ENCODE results near the gene MYO15A.
A peak's percentile ranks its signal among the peaks of the same experiment; 100 is the strongest.

Gene MYO15A

DNA sequence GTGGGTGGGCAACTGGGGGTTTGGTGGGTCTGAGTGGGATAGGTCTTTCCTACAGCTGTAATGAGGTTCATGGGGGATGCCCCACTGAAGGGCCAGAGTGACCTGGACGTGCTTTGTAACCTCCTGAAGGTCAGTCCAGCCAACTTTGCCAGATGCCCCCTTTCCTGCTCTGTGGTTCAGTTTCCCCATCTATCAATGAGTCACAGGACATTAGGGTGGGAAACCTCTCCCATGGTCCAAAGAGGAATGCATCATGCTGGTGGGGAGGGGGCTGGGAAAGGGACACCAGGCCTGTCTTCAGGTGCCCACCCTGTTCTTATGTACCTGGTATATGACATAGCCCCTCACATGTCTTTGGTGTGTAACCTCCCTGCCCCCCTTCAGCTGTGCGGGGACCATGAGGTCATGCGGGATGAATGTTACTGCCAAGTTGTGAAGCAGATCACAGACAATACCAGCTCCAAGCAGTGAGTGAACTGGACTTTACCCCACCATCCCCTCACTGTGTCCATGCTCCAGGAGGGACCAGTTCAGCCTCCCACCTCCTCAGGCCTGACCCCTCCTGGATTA lies 51.1 kb downstream of the MYO15A start:
- no peak for DNase-seq (ENCODE audit: low spot score)

DNA sequence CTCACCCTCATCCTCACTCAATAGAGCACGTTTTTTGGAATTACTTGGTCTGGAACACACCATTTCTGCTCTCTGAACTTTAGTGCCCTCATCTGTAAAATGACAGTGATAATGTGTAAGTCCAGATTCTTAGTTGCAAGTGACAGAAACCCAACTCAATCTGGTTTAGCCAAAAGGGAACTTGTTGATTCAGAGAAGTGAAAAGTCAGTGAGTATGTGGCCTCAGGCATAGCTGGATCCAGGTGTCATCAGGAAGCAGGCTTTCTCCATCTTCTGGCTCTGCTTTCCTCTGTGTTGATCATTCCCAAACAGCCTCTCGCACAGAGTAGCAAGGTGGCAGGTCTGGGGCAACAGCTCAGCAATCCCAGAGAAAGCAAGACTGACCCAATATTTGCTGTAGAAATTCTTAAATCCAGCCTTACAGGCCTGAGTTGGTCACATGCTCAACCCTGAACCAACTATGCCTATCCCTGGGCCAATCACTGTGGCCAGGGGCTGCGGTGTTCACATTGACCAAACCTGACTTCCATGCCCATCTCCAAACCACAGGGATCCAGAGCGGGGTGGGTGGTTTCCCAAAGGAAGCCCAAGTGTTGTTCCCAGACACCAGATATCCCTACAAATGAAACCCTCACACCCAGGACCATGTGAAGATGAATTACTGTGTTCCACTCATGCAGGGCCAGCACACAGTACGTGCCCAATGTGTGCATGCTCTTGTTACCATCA lies 51.7 kb downstream of the MYO15A start:
- DNase-seq (ENCODE audit: low spot score), result no peak

DNA sequence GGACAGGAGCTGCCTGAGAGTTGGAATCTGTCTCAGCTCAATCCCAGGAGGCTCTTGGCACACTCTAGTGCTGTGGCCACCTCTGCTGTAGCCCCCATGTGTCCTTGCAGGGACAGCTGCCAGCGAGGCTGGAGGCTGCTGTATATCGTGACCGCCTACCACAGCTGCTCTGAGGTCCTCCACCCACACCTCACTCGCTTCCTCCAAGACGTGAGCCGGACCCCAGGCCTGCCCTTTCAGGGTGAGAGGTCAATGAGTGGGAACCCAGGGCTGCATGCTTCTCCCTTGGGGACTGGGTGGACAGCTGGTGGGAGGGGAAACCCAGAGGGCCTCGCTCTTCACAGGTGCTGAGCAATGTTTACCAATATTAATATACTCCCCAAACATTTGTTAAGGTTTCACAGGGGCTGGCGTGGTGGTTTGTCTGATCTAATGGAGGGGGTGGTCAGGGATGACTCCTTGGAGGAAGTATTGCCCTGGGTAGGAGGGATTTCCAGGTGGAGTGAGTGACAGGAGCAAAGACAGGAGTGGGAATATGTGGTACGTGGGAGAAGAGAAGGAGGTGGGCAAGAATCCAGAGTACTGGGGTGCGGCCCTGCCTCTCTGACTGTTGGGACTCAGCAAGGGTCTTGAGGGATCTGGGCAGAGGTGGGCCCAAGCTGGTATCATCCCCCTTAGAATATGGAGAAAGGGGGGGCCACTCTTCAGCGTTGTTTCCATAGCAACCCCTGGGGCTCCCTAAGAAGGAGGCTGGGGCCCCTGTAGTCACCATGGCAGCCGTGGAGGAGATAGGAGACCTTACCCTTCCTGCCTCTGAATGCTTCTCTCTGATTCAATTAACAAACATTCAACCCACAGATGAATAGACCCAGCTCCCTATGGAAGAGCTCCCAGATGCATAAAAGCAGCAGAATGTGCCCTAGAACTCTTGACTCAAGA lies 52.9 kb downstream of the MYO15A start:
- no peak for DNase-seq (ENCODE audit: low spot score)

DNA sequence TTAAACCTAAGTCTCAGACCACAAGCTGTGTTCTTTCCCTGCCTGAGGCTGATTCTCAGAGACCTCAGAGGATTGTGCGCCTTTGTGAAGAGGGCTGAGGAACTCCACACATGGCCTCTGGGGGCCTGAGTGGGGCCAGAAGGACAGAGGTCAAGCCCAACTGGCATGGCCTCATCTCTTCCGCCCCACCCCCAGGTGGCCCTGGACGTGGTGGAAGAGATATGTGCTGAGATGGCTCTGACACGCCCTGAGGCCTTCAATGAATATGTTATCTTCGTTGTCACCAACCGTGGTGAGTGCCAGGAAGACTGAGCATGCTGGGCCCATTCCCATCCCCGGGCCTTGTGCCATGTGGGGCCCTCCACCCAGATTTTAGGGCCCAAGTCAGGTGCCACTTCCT lies 55.0 kb downstream of the MYO15A start:
- DNase-seq (ENCODE audit: low spot score), result no peak

DNA sequence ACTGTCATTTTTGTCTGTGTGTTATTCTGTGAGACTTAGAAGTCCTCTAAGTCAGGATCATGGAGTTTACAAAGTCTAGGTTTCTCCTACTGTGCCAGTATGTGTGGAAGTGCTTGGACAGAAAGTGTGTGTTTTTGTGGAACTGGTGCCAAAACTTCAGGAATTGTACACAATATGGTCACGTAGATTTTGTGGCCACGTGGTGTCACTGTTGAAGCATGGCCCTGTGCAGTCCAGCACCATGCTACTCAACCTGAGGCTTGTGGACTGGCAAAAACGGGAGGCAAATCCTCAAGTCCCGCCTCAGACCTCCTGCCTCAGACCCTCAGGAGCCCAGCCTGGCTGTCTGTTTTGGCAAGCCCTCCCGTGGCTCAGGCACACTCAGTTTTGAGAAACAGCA lies 58.3 kb downstream of the MYO15A start:
- DNase-seq (ENCODE audit: low spot score), result no peak

DNA sequence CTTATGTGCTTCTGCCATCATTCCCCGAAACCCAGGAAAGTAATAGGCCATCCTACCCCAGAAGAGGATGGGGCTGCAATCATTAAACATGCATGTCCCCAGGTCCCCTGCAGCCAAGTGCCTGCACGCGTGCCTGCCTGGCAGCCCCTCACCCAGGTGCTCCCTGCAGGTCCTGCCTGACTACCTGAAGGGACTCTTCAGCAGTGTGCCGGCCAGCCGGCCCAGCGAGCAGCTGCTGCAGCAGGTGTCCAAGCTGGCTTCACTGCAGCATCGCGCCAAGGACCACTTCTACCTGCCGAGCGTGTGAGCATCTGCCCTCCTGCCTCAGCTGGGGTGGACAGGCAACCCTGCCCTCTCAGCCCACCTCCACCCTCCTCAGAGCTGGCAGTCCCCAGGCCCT lies 58.9 kb downstream of the MYO15A start:
- DNase-seq (ENCODE audit: low spot score), result no peak

DNA sequence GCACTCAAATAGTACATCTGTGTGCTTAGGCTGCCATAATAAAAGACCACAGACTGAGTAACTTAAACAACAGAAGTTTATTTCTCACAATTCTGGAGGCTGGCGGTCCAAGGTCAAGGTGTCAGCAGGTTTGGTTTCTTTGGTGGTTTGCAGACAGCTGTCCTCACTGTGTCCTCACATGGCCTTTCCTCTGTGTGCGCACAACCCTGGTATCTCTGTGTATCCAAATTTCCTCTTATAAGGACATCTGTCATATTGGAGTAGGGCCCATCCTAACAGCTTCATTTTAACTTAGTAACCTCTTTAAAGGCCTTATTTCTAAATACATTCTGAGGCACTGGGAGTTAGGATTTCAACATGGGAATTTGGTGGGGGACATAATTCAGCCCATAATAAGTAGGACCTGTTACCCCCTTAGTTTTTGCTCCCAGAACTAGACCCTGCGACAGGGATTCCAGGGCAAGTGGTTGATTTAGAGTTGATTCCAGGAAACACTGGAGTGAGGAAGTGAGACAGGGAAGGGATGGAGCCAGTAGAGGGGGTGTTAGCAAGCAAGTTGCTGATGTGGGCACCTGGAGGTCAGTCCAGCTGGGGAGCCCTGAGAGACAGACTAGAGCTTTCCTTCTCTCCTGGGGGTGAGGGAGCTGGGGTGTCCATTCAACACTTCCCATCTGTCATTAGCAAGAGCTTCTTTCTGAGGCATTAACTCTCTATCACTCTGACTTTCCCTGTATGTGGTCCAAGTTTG lies 64.1 kb downstream of the MYO15A start:
- no peak for DNase-seq (ENCODE audit: low spot score)

DNA sequence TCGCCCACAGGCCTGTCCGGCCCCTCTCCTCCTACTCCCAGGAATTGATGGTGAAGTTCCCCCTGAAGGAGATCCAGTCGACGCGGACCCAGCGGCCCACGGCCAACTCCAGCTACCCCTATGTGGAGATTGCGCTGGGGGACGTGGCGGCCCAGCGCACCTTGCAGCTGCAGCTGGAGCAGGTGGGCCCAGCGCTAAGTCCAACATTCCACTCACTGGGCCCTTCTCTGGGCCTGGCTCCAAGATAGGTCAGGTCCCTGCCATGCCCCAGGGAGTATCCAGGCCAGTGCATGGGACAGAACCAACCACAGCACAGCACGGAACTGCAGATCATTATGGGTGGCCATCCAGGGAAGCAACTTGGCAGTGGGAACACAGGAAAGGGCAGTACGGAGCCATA lies 65.2 kb downstream of the MYO15A start:
- DNase-seq (ENCODE audit: low spot score), result no peak

DNA sequence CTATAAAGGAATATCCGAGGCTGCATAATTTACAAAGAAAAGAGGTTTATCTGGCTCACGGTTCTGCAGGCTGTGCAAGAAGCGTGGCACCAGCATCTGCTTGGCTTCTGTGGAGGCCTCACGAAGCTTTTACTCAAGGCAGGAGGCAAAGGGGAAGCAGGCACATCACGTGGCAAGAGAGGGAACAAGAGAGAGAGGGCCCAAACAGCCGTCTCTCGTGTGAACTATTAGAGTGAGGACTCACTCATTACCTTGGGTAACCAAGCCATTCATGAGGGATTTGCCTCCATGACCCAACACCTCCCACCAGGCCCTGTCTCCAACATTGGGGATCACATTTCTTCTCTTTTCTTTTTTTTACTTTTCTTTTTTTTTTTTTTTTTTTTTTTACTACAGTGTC lies 67.6 kb downstream of the MYO15A start:
- DNase-seq (ENCODE audit: low spot score), result no peak

DNA sequence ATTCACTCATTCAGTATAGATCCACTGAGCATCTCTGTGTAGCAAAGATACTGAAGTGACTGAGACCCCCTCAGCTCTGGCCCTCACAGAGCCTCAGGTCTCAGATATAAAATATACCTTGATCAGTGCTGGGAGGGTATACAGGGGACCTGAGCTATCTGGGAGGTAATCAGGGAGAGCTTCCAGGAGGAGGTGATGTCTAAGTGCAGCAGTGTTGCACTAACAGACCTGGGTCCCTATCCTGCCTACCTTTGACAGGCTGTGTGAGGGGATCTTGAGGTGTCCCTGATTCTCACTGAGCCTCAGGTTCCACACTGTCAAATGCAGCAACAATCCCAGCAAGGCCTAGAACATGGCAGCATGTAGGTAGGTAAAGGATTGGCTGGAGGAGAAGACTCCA lies 68.6 kb downstream of the MYO15A start:
- no peak for DNase-seq (ENCODE audit: low spot score)

DNA sequence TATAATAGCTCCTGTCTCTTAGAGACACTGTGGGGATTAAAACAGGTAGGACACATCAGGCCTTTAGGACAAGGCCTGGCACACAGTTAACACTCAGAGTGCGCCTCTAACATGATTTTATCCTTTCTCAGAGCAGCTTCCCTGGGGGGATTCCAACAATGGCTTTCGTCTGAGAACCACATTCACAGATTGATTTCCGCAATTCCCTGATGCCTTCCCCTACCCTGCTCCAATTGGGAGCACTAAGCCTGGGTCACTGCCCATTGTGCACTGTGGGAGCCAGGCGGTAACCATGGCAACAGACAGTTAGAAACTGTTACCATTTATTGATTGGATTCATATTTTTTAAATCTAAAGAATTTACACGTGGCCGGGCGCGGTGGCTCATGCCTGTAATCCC lies 69.2 kb downstream of the MYO15A start:
- DNase-seq (ENCODE audit: low spot score), result no peak

DNA sequence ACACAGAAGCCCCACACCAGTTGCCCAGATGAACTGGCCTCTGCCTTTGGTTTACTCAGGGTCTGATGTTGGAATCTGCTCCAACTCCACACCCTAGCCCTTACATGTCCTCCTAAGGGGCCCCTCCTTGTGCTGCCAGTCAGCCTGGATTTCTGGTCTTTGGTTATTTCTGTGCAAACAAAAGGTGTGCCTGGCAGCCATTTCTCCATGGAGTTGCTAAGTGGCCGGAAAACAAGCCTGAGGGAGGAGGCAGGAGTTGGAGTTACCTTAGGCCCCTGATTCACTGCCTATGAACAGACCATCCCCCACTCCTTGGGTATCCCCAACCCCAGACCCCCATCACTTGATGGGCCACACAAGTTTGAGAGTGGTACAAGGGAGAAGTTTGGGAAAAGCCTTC lies 70.6 kb downstream of the MYO15A start:
- DNase-seq (ENCODE audit: low spot score), result no peak

DNA sequence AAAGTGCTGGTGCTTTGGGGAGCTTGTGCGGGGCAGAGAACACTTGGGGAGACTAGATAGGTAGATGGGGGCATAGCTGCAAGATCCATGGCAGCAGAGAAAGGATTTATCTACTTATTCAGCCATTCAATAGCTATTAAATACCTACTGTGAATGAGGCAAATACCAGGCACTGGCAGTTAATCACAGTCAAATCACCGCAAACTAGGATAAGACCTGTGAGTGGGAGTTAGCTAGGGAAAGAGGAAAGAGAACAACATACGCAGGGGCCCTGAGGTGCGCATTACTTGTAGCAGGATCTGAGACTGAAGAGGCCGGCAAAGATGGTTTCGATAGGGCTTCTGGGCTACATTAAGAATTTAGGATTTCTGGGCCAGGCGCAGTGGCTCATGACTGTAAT lies 71.2 kb downstream of the MYO15A start:
- no peak for DNase-seq (ENCODE audit: low spot score)

DNA sequence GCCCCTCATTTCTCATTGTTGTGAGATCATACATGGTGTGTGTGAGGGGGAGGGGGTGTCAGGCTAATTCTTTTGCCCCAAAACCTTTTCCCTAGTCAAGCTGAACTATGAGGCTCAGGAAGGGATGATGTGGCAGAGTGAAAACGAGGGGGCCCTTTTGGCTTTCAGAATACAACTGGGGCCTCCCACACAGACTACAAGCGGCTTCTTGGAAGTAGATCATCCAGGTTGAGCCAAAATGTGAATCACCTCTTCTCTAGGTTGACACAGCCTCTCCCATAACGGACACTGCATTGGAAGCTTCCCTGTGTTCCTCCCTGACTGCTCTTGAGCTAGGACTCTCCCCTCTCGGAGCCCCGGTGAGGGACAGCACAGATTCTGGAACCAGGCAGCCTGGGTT lies 72.8 kb downstream of the MYO15A start:
- DNase-seq (ENCODE audit: low spot score), result no peak

DNA sequence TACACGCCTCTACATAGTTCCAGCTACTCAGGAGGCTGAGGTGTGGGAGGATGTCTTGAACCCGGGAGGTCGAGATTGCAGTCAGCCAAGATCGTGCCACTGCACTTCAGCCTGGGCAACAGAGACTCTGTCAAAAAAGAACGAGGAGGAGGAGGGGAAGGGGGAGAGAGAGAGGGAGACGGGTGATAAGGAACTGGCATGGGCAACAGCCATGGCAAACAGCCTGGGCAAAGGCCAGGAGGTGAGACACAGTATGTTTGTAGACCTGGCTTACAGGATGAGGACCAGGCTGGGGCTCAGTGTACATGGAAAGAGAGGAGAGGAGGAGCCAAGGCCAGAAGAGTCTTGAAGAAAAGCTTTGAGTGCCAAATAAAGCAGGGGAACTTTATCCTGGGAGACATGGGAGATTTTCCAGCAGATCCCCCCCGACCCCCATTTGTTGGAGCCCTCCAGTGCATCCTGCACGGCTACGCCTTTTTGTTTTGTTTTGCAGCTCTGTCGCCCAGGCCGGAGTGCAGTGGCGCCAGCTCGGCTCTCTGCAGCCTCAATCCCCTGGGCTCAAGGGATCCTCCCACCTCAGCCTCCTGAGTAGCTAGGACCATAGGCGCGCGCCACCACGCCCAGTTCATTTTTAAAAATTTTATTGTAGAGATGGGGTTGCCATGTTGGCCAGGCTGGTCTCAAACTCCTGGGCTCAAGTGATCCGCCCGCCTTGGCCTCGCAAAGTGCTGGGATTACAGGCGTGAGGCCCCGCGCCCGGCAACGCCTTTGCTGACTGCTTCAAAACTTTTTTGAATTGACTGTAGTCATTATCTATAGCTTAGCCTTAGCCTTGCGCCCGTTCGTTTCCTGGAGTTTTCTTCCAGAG lies 73.8 kb downstream of the MYO15A start:
- no peak for DNase-seq (ENCODE audit: low spot score)

DNA sequence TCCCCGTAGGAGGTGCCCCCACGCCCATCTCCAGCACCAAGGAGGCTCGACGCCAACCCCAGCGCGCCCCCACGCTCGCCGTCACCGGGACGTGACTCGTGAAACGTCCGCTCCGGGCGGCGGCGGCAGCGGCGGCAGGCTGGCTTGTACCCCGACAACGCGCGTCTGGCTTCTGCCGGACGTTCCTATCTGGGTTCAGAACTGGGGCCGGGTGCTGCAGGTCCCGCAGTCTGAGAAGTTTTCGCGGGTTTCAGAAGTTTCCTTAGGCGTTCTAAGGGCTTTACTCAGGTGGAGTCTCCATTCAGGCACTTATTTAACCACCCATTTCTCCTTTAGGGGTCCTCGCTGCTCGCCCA lies 74.4 kb downstream of the MYO15A start:
- DNase-seq (ENCODE audit: low spot score), result peak; percentile 92

DNA sequence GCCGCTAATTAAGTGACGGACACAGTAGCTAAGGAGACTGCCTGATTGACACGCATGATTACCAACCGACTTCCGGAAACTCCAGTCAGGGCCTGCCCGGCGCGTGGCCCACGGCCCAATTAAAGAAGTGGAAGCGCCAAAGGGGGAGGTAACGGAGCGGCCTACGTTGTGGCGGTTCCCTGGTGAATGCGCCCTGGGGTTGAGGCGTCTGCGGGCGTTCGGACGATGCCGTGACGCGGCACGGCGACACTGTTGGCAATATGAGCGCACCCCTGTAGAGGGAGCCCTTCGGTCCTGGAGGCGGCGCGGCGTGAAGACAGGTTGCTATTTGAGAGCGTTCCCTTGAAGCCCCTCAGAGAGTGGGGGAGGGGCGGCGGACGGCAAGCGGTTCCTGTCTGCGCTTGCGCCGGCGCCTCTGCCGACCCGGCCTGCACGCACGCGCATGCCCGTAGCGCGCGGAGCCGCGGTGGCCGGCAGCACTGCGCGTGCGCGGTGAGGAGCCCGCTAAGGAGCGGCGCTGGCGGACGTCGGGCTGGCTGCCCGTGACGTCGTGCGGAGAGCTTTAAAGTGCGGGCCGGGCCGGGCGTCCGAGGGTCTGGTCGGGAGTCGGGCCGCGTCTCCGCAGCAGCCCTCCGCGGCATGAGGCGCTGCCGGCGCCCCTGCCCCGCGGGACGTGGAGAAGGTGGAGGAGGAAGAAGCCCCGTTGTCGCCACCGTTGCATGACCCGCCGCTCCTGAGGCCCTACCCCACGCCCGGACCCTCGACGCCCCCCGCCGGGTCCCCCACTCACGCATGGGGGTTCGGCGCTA lies 75.0 kb downstream of the MYO15A start, which contains the start of gene ALKBH5:
ALKBH5 (plus strand) TSS at position 495 of the 809 bp plus-strand sequence. CDS start 416 bp downstream, outside the sequence.
- DNase-seq (ENCODE audit: low spot score), result peak; percentile 100

DNA sequence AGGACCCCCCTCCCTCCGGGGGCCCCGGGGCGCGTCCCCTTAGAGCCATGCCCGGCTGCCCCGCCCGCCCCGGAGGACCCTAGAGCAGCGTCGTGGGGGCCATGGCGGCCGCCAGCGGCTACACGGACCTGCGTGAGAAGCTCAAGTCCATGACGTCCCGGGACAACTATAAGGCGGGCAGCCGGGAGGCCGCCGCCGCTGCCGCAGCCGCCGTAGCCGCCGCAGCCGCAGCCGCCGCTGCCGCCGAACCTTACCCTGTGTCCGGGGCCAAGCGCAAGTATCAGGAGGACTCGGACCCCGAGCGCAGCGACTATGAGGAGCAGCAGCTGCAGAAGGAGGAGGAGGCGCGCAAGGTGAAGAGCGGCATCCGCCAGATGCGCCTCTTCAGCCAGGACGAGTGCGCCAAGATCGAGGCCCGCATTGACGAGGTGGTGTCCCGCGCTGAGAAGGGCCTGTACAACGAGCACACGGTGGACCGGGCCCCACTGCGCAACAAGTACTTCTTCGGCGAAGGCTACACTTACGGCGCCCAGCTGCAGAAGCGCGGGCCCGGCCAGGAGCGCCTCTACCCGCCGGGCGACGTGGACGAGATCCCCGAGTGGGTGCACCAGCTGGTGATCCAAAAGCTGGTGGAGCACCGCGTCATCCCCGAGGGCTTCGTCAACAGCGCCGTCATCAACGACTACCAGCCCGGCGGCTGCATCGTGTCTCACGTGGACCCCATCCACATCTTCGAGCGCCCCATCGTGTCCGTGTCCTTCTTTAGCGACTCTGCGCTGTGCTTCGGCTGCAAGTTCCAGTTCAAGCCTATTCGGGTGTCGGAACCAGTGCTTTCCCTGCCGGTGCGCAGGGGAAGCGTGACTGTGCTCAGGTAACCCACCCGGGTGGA lies 75.8 kb downstream of the MYO15A start:
- DNase-seq (ENCODE audit: low spot score), result peak; percentile 44

DNA sequence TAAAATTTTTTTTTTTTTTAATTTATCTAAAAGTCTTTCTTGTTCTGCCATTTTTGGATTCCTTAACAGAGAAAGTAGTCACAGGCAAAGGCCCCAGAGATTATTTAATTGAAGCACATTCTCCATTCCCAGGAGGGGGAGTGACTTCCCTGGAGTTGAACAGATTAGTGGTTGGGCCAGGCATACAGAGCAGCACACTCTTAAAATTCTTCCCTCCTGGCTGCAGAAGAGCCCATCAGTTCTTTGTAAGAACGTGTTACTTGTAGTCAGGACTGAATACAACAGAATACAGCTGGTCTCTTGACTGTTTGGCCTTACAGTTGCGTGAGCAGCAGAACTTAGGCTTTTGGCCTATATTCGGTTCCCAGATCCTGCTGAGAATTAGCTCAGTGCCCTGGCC lies 76.8 kb downstream of the MYO15A start:
- peak; percentile 49 for DNase-seq (ENCODE audit: low spot score)

All from GM03348 (cell line).